CD8-positive, alpha-beta memory T cell (primary cell): ENCODE results near the gene PTRH1. TPM values are rescaled to one million over a fixed set of nuclear protein-coding genes. Genes with fewer than 3 reads are reported as not detected.

Experiments used
- polyA plus RNA-seq: library from polyadenylated mRNA; unstranded; fragments of 300-500 nt; fragmentation: Illumina TruSeq; gene quantifications from one replicate; pipeline ENCODE4 v1.2.3, GENCODE V29; 2021
- total RNA-seq, 2 experiments: library from RNA; stranded (reverse); gene quantifications; one replicate each; pipeline ENCODE4 v1.2.3, GENCODE V29; 2021

The PTRH1 gene
- total and polyA plus RNA-seq, 3 experiments from 2014 or later = 34.4 to 40.7 (median 35.9) TPM

Other genes starting within 250 kb of the PTRH1 start
- gene STXBP1, start 103.4 kb downstream of the PTRH1 start, total RNA-seq = 10 to 100 TPM; 14.5 to 15.2 TPM
- 8.2 TPM for gene STXBP1, start 103.4 kb downstream of the PTRH1 start, polyA plus RNA-seq
- gene CFAP157, start 8.7 kb downstream of the PTRH1 start, total RNA-seq = not detected
- gene CFAP157, start 8.7 kb downstream of the PTRH1 start, polyA plus RNA-seq = 0.33 TPM
- 1 to 10 TPM; 1.6 to 1.8 TPM for gene TTC16, start 416 bp upstream of the PTRH1 start, total RNA-seq
- 7.1 TPM for gene TTC16, start 416 bp upstream of the PTRH1 start, polyA plus RNA-seq
- gene TOR2A, start 19.6 kb upstream of the PTRH1 start, total RNA-seq = 10 to 100 TPM; 30.7 to 33.7 TPM
- gene TOR2A, start 19.6 kb upstream of the PTRH1 start, polyA plus RNA-seq = 37.0 TPM
- 10 to 100 TPM; 13.9 to 14.1 TPM for gene SH2D3C, start 63.0 kb upstream of the PTRH1 start, total RNA-seq
- 50.7 TPM for gene SH2D3C, start 63.0 kb upstream of the PTRH1 start, polyA plus RNA-seq
- 100 to 1,000 TPM; 108 to 111 TPM for gene CDK9, start 70.4 kb upstream of the PTRH1 start, total RNA-seq
- 72.3 TPM for gene CDK9, start 70.4 kb upstream of the PTRH1 start, polyA plus RNA-seq
- 100 to 1,000 TPM; 110 to 111 TPM for gene FPGS, start 87.2 kb upstream of the PTRH1 start, total RNA-seq
- 68.0 TPM for gene FPGS, start 87.2 kb upstream of the PTRH1 start, polyA plus RNA-seq
- gene ENG, start 139.0 kb upstream of the PTRH1 start, total RNA-seq = 10 to 100 TPM; 18.9 to 19.3 TPM
- 7.9 TPM for gene ENG, start 139.0 kb upstream of the PTRH1 start, polyA plus RNA-seq
- gene AK1, start 162.0 kb upstream of the PTRH1 start, total RNA-seq = 10 to 100 TPM; 15.8 to 20.0 TPM
- gene AK1, start 162.0 kb upstream of the PTRH1 start, polyA plus RNA-seq = 0.23 TPM
- gene ST6GALNAC6, start 183.9 kb upstream of the PTRH1 start, total RNA-seq = 10 to 100 TPM; 52.3 to 54.0 TPM
- 54.7 TPM for gene ST6GALNAC6, start 183.9 kb upstream of the PTRH1 start, polyA plus RNA-seq
- gene ST6GALNAC4, start 201.4 kb upstream of the PTRH1 start, total RNA-seq = 10 to 100 TPM; 32.9 to 43.2 TPM
- 28.7 TPM for gene ST6GALNAC4, start 201.4 kb upstream of the PTRH1 start, polyA plus RNA-seq
- gene PIP5KL1, start 215.1 kb upstream of the PTRH1 start, total RNA-seq = 1 to 10 TPM; 1.4 to 2.5 TPM
- gene PIP5KL1, start 215.1 kb upstream of the PTRH1 start, polyA plus RNA-seq = 0.89 TPM
- 10 to 100 TPM; 73.8 to 75.5 TPM for gene DPM2, start 222.2 kb upstream of the PTRH1 start, total RNA-seq
- 52.2 TPM for gene DPM2, start 222.2 kb upstream of the PTRH1 start, polyA plus RNA-seq